ENCODE data around the gene MAPK8.

- TF ChIP-seq CTCF (IDR thresholded peaks at IDR 0.05) = no peak
- no peak for TF ChIP-seq POLR2A (IDR thresholded peaks at IDR 0.05)
Observed at GRCh38 chr10:48464871-48465736, 158.6 kb downstream of the MAPK8 start.
